ENCODE results near the gene RPL13.
"Not testable (repeated sequence)": the region's sequence is repeated elsewhere in the genome, so short reads cannot be mapped to it uniquely, and the experiment has no call there.

RPL13 gene

GRCh38 chr16:89581045-89581695, 20.7 kb downstream of the RPL13 start:
- DNase-seq = no peak

GRCh38 chr16:89581861-89582563, 21.5 kb downstream of the RPL13 start:
- DNase-seq = no peak

GRCh38 chr16:89582614-89583196, 22.2 kb downstream of the RPL13 start:
- DNase-seq = no peak

GRCh38 chr16:89583197-89583894, 22.9 kb downstream of the RPL13 start:
- DNase-seq = no peak

DNA sequence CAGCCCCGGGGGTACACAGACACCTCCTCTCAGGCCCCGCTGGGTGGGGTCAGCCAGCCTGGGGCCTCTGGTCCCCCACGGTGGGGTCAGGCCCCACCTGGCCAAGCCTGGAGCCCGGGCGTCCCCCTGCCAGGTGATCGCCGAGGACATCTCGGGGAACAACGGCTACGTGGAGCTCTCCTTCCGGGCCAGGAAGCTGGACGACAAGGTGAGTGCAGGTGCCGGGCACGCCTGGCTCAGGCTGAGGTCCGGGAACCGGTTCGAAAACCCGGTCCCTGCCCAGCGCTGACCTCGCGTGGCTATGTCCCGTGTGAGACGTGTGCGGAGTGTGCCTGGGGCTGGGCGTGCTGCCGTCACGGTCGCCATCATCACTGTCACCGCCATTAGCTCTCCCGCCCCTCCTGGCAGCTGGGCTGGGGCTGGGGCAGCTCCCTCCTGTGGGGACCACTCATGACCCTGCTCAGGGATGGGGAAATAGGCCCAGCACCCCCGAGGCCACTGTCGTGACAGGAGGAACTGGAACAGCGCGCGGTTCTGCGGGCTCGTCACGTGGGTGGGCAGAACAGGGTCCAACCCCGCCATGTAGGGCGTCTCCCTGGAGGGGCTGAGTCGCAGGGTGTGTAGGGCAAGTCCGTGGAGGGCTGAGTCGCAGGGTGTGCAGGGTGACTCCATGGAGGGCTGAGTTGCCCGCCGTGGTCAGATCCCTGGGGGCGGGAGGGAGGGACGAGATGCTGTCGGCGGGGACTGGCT, 23.6 kb downstream of the RPL13 start:
- DNase-seq = no peak

- no peak for DNase-seq
Measured at GRCh38 chr16:89584768-89585549, 24.5 kb downstream of the RPL13 start.

DNA sequence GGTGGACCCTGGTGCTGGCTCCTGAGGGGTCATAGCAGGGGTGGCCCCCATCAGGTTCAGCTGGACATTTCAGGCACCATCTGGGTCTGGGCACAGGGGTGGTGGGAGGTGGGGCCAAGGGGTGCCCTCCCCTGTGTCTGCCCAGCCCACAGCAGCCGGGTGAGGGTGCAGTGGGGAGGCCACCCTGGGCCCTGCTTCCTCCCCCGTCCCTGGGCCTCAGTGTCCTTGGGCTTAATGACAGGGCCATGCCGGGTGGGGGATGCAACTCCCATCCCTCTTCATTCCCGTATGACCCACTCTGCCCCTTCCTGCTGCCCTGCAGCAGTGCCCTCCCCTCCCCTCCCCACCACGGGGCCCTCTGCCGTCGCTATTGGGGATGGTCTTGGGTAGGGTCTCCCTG, 25.7 kb downstream of the RPL13 start:
- no peak for DNase-seq

DNA sequence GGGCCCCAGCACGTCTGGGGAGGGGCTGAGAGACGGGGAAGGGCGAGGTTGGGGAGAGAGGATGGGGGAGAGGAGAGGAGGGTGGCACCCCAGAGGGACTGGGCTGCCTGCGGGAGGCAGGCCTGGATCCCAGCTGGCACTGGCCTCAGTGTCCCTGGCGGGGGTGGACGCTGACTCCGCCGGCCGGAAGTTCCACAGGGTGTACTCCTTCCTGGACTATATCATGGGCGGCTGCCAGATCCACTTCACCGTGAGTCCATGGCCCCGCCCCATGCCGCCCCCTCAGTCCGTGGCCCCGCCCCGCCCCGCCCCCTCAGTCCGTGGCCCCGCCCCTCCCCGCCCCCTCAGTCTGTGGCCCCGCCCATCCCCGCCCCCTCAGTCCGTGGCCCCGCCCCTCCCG, 26.4 kb downstream of the RPL13 start:
- no peak for DNase-seq

DNA sequence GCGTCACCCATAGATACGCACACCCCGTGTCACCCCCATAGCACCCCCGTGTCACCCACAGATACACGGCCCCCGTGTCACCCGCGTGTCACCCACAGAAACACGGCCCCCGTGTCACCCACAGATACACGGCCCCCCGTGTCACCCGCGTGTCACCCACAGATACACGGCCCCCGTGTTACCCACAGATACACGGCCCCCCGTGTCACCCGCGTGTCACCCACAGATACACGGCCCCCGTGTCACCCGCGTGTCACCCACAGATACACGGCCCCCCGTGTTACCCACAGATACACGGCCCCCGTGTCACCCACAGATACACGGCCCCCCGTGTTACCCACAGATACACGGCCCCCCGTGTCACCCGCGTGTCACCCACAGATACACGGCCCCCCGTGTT, 27.2 kb downstream of the RPL13 start:
- DNase-seq = not testable (repeated sequence)

DNA sequence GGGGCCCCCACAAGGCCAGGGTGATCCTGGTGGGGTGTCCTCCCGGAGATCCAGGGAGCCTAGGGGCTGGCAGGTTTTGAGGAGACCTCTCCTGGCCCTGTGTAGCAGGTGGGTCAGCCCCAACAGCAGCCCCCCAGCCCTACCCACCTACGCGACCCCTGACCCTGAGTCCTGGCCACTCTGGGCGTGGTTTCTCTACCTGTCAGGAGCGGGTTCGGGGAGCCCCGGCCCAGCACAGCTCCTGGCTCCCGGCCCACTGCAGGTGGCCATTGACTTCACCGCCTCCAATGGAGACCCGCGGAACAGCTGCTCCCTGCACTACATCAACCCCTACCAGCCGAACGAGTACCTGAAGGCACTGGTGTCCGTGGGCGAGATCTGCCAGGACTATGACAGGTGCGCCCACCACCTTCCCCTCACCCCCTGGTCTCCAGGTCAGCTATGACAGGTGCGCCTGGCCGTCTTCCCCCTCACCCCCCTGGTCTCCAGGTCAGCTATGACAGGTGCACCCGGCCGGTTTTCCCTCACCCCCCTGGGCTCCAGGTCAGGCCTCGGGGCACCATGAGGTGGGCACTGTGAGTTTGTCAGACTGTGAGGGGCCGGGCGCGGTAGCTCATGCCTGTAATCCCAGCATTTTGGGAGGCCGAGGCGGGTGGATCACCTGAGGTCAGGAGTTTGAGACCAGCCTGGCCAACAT, 28.1 kb downstream of the RPL13 start:
- no peak for DNase-seq

- DNase-seq = no peak
Measured at GRCh38 chr16:89589241-89589926, 28.9 kb downstream of the RPL13 start.

DNA sequence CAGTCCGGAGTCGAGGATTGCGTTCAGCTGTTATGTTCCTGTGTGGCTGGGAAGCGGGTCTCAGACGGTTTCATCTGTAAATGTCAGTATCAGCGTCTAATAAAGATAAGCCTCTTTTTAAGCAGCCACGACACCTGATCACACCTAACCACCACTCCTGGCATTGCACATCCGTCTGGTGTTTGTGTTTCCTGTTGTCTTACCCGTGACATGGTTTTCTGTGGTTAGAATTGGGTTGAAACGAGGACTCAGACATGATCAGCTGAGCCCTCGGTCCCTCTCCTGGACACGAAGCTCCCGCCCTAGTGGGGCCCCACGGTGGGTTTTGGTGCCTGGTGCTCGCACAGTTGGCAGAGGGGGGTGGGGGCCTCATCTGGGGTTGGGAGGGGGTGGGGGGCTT, 33.4 kb downstream of the RPL13 start:
- no peak for DNase-seq

- no peak for DNase-seq
Measured at GRCh38 chr16:89595330-89596060, 35.0 kb downstream of the RPL13 start.

- DNase-seq = no peak
Measured at GRCh38 chr16:89596061-89596689, 35.7 kb downstream of the RPL13 start.

DNA sequence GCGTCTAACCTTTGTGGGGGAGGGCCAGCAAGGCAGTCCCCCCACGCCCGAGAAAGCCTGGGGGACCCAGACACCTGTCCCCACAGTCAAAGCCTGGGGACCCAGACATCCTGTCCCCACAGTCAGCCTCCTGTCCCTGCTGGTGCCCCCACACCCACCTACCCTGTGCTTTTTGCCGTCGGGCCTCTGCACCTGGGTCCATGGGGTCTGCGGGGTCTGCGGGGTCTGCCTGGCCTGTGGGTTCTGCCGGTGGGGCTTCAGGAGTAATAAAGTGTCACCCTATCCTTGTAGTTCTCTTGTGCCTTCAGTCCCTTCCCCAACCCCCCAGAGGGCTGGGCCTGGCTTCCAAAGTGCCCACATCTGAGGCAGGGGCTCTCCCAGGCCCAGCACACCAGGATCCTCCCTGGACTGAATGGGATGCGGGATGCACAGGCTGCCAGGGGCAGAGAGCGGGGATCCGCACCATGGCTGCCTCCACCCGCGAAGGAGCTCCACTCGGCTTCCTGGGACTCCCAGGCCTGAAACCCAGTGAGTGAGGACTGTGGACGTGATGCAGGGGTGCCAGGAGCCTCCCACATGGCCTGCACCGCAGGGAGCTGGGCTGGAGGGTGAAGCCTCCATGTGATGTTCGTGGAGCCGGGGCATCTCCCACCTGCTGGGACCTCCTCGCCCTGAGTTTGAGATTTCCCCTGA, 36.6 kb downstream of the RPL13 start:
- no peak for DNase-seq

- DNase-seq = no peak
Measured at GRCh38 chr16:89598199-89598598, 37.7 kb downstream of the RPL13 start.

GRCh38 chr16:89599451-89599858, 39.0 kb downstream of the RPL13 start:
- DNase-seq = no peak

DNA sequence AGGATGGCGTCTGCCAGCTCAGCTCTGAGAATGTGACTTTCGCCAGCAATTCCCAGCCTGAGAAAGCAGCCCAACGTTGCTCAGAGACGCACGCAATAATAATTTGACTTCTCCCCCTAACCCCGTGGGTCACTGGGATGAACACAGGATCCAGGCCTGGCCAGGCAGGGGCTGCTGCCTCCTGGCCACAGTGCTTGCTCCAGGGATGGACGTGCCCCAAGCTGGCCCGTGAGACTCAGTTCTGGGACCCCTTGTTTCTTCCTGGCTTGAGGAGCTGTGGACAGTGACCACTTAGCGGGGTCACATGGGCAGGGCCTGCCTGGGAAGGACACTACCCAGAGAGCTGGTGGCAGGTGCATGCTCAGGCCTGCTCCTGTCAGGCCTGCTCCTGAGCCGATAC, 39.4 kb downstream of the RPL13 start:
- DNase-seq = no peak

DNA sequence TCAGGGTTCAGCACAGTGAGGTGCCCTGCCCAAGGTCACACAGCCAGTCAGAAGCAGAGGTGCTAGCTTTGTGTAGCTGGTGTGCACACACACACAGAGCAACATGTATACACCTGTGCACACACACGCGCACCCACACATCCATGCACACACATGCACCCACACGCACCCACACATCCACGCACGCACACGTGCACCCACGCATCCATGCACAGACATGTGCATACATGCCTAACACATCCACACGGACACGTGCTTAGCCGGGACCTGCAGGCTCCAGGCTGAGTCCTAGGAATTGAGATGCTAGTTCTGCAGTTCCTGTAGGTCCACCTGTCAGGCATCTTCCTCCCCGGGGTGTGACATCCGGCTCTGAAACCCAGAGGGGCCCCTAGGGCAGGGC, 39.9 kb downstream of the RPL13 start:
- DNase-seq = no peak

Measured in DMS79 treated with DMSO at 0.1 percent for 48 hours (cell line).